Activated CD4-positive, alpha-beta T cell treated with anti-CD3 and anti-CD28 coated beads for 36 hours (primary cell): ENCODE measurements around the gene ZKSCAN2. TPM values are rescaled to one million over a fixed set of nuclear protein-coding genes. Genes with fewer than 3 reads are reported as not detected.

ENCODE experiments used
- ATAC-seq: fragments of 200-7000 bp; cut with Tn5 transposase; one replicate; pipeline ENCODE4 v1.10.0; 2021; ENCODE audit warnings: mild to moderate bottlenecking, moderate library complexity
- CTCF ChIA-PET: fragments of 350-600 bp; sonication (Branson Sonifier 250); formaldehyde crosslinking; loops from one replicate; lab custom pipeline; 2021; ENCODE audit warnings: antibody characterized with exemption; lab: Charles Lee
- POLR2A ChIA-PET: fragments of 350-600 bp; sonication (Branson Sonifier 250); formaldehyde crosslinking; loops from one replicate; lab custom pipeline; 2021; ENCODE audit warnings: antibody characterized with exemption, inconsistent platforms; lab: Charles Lee
- DNase-seq: peaks from one replicate; pipeline ENCODE4 v3.0.0-alpha.2; 2020
- H3K27ac Mint-ChIP-seq: one replicate; pipeline ENCODE4 v1.8.0; 2021; ENCODE audit warnings: mixed read lengths
- H3K27me3 Mint-ChIP-seq: one replicate; pipeline ENCODE4 v1.8.0; 2021; ENCODE audit warnings: mixed read lengths
- H3K36me3 Mint-ChIP-seq: one replicate; pipeline ENCODE4 v1.8.0; 2021; ENCODE audit warnings: low read depth, mixed read lengths
- H3K4me1 Mint-ChIP-seq: one replicate; pipeline ENCODE4 v1.8.0; 2021; ENCODE audit warnings: mixed read lengths
- H3K4me3 Mint-ChIP-seq: one replicate; pipeline ENCODE4 v1.8.0; 2021; ENCODE audit warnings: mild to moderate bottlenecking, moderate library complexity, mixed read lengths
- H3K9me3 Mint-ChIP-seq: one replicate; pipeline ENCODE4 v1.8.0; 2021; ENCODE audit warnings: low read depth, mixed read lengths
- intact Hi-C, 2 experiments: fragments of 100-400 bp; cut with DNase I in 1 of 2; cut with micrococcal nuclease in 1 of 2; formaldehyde crosslinking; loops; one replicate each; pipeline versions ENCODE4 v1.14.2 to v1.15.1; 2022 to 2024; cut with DNase I, micrococcal nuclease
- total RNA-seq, 2 experiments: library from RNA; stranded (reverse); gene quantifications; one replicate each; pipeline ENCODE4 v1.2.3, GENCODE V29; 2021

ZKSCAN2 gene
- total RNA-seq, 2 experiments from 2014 or later = 5.5 to 5.6 TPM

GRCh38 chr16:25194273-25194878 lies 63.3 kb downstream of the ZKSCAN2 start:
- Mint-ChIP-seq H3K27ac (no peak overlapping the region), H3K36me3 (no peaks in the 10 kb centered on the region), H3K4me1 (no peaks in the 10 kb centered on the region), H3K4me3 (no peak overlapping the region), H3K9me3 (no peaks in the 10 kb centered on the region), H3K27me3 (no peaks in the 10 kb centered on the region)
- POLR2A ChIA-PET = no interaction called here
- DNase-seq = no peak
- ATAC-seq = no peak
- CTCF ChIA-PET = interaction anchor here (1.0 kb wide), 1 partner anchor 14 kb away, joined by 5 read pairs; no protein-coding TSS in a partner anchor
- intact Hi-C loops = no loop called here

DNA sequence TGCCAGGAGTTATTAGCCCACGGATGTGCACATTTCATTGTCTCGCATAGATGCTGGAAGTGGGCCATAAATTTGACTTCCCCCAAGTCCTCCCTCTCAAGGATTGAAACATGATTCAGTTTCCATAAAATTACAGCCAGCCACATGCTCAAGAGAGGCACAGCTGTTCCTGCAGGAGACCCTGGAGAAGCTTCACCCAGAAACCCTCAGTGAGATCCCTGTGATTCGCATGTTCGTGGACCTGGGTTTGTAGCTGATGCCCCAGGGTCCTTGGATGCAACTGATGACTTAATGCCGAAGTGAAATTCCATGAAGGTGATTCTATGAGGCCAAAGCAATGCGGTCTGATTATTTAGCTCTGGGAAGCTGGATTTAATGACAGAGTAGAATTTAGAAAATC lies 65.5 kb downstream of the ZKSCAN2 start:
- ATAC-seq (no peak), DNase-seq (no peak)
- intact Hi-C loops = no loop called here
- H3K4me3 Mint-ChIP-seq = no peak overlapping the region
- H3K9me3 Mint-ChIP-seq = no peaks in the 10 kb centered on the region
- H3K36me3 Mint-ChIP-seq = no peaks in the 10 kb centered on the region
- ChIA-PET POLR2A (no interaction called here), CTCF (interaction anchor here (1.7 kb wide), 1 partner anchor 31 kb away, joined by 4 read pairs; no protein-coding TSS in a partner anchor)
- no peaks in the 10 kb centered on the region for H3K4me1 Mint-ChIP-seq
- no peaks in the 10 kb centered on the region for H3K27me3 Mint-ChIP-seq
- H3K27ac Mint-ChIP-seq = no peak overlapping the region

GRCh38 chr16:25189305-25189704 lies 68.3 kb downstream of the ZKSCAN2 start:
- ATAC-seq = no peak
- no peaks in the 10 kb centered on the region for H3K9me3 Mint-ChIP-seq
- DNase-seq = no peak
- intact Hi-C loops = no loop called here
- CTCF ChIA-PET = interaction anchor here (0.9 kb wide), 1 partner anchor 36 kb away, joined by 4 read pairs; no protein-coding TSS in a partner anchor
- H3K4me3 Mint-ChIP-seq = no peak overlapping the region
- POLR2A ChIA-PET = no interaction called here
- no peaks in the 10 kb centered on the region for H3K27me3 Mint-ChIP-seq
- no peaks in the 10 kb centered on the region for H3K4me1 Mint-ChIP-seq
- H3K36me3 Mint-ChIP-seq = no peaks in the 10 kb centered on the region
- no peak overlapping the region for H3K27ac Mint-ChIP-seq

GRCh38 chr16:25187491-25187795 lies 70.2 kb downstream of the ZKSCAN2 start:
- CTCF ChIA-PET = interaction anchor here (1.3 kb wide), 1 partner anchor 38 kb away, joined by 4 read pairs; no protein-coding TSS in a partner anchor
- no peak for ATAC-seq
- Mint-ChIP-seq H3K4me1 (no peaks in the 10 kb centered on the region), H3K4me3 (no peak overlapping the region), H3K36me3 (no peaks in the 10 kb centered on the region), H3K27me3 (no peaks in the 10 kb centered on the region), H3K27ac (no peak overlapping the region), H3K9me3 (no peaks in the 10 kb centered on the region)
- POLR2A ChIA-PET = no interaction called here
- intact Hi-C loops = no loop called here
- DNase-seq = no peak

Other genes starting within 250 kb of the ZKSCAN2 start
- gene ARHGAP17, start 242.5 kb downstream of the ZKSCAN2 start, total RNA-seq = 10 to 100 TPM; 55.1 to 60.4 TPM
- 10 to 100 TPM; 33.3 to 36.2 TPM for gene LCMT1, start 146.1 kb downstream of the ZKSCAN2 start, total RNA-seq
- not detected for gene AQP8, start 40.9 kb downstream of the ZKSCAN2 start, total RNA-seq